Caco-2 (cell line): ENCODE results near the gene ZC3H12C. TPM values are rescaled to one million over a fixed set of nuclear protein-coding genes. Genes with fewer than 3 reads are reported as not detected.

ENCODE experiments used
- BruUV-seq: library from RNA; stranded (reverse); fragments of 400-500 nt; replicated peaks from 2 replicates; lab custom pipeline; 2021; lab: Mats Ljungman, UMichigan
- CTCF ChIA-PET: fragments of 300-600 bp; sonication (Branson Sonifier 250); formaldehyde crosslinking; loops from one replicate; lab custom pipeline; 2022; ENCODE audit warnings: antibody characterized with exemption; lab: Charles Lee
- POLR2A ChIA-PET: fragments of 300-600 bp; sonication (Branson Sonifier 250); formaldehyde crosslinking; loops from one replicate; lab custom pipeline; 2022; ENCODE audit warnings: antibody characterized with exemption; lab: Charles Lee
- DNase-seq, 2 experiments: peaks; one replicate each; pipeline versions ENCODE4 v3.0.0 to v3.0.0-alpha.2; 2020 to 2022
- H3K27me3 ChIP-seq: replicated peaks from 2 replicates; pipeline ENCODE4 v1.6.0; 2011; ENCODE audit warnings: low read length; ENCODE audit not compliant: control insufficient read depth, insufficient read depth
- H3K36me3 ChIP-seq: 2 replicates; pipeline ENCODE4 v1.5.1; 2011; ENCODE audit warnings: low read length; ENCODE audit not compliant: control insufficient read depth, insufficient read depth
- H3K4me1 ChIP-seq: fragments of 250-450 bp; sonication (Bioruptor Pico); 2 replicates; pipeline ENCODE4 v1.5.1; 2020; ENCODE audit warnings: mild to moderate bottlenecking
- H3K4me3 ChIP-seq: 2 replicates; pipeline ENCODE4 v1.5.1; 2011; ENCODE audit warnings: low read depth, mild to moderate bottlenecking, control low read depth, low read length
- H3K9me3 ChIP-seq: fragments of 250-450 bp; sonication (Bioruptor Pico); 2 replicates; pipeline ENCODE4 v1.5.1; 2020; ENCODE audit warnings: mild to moderate bottlenecking, moderate library complexity
- H3K27ac Mint-ChIP-seq: one replicate; pipeline ENCODE4 v1.8.0; 2022; ENCODE audit warnings: mixed read lengths; ENCODE audit not compliant: unreplicated experiment
- H3K27me3 Mint-ChIP-seq: one replicate; pipeline ENCODE4 v1.8.0; 2022; ENCODE audit warnings: mixed read lengths; ENCODE audit not compliant: insufficient read depth, unreplicated experiment
- H3K36me3 Mint-ChIP-seq: one replicate; pipeline ENCODE4 v1.8.0; 2022; ENCODE audit warnings: mild to moderate bottlenecking, mixed read lengths; ENCODE audit not compliant: insufficient read depth, unreplicated experiment
- H3K4me1 Mint-ChIP-seq: one replicate; pipeline ENCODE4 v1.8.0; 2022; ENCODE audit warnings: low read depth, mixed read lengths; ENCODE audit not compliant: unreplicated experiment
- H3K4me3 Mint-ChIP-seq: one replicate; pipeline ENCODE4 v1.8.0; 2022; ENCODE audit warnings: mild to moderate bottlenecking, moderate library complexity, mixed read lengths; ENCODE audit not compliant: unreplicated experiment
- H3K9me3 Mint-ChIP-seq: one replicate; pipeline ENCODE4 v1.8.0; 2022; ENCODE audit warnings: mixed read lengths; ENCODE audit not compliant: unreplicated experiment
- intact Hi-C: fragments of 100-400 bp; cut with micrococcal nuclease; formaldehyde crosslinking; loops from one replicate; pipeline ENCODE4 v1.10.0; 2022; ENCODE audit not compliant: unreplicated experiment
- total RNA-seq: library from RNA; stranded (reverse); gene quantifications from 2 replicates; pipeline ENCODE4 v1.2.3, GENCODE V29; 2022
- TF ChIP-seq, protein P1 (sequence below), 2 experiments: fragments of 200-600 bp in 1 of 2; IDR thresholded peaks; 1 replicate in 1 of 2; 2 replicates in 1 of 2; pipeline versions ENCODE4 v1.5.1 to v1.8.0; 2011 to 2022; ENCODE audit warnings: antibody characterized with exemption in 1 of 2, control low read depth in 1 of 2, inconsistent platforms in 1 of 2, low read depth in 1 of 2, low read length in 1 of 2, mild to moderate bottlenecking in 1 of 2, moderate library complexity in 1 of 2; ENCODE audit not compliant: insufficient read depth in 1 of 2, severe bottlenecking in 1 of 2, unreplicated experiment in 1 of 2

ZC3H12C gene
- total RNA-seq, 1 experiment from 2014 or later: 11.7 TPM

GRCh38 chr11:110053848-110054414 lies 39.3 kb upstream of the ZC3H12C start:
- TF ChIP-seq, protein P1, sequence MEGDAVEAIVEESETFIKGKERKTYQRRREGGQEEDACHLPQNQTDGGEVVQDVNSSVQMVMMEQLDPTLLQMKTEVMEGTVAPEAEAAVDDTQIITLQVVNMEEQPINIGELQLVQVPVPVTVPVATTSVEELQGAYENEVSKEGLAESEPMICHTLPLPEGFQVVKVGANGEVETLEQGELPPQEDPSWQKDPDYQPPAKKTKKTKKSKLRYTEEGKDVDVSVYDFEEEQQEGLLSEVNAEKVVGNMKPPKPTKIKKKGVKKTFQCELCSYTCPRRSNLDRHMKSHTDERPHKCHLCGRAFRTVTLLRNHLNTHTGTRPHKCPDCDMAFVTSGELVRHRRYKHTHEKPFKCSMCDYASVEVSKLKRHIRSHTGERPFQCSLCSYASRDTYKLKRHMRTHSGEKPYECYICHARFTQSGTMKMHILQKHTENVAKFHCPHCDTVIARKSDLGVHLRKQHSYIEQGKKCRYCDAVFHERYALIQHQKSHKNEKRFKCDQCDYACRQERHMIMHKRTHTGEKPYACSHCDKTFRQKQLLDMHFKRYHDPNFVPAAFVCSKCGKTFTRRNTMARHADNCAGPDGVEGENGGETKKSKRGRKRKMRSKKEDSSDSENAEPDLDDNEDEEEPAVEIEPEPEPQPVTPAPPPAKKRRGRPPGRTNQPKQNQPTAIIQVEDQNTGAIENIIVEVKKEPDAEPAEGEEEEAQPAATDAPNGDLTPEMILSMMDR (IDR thresholded peaks at IDR 0.05; ENCODE audit: insufficient read depth in 1 of 2, low read depth in 1 of 2, low read length in 1 of 2, severe bottlenecking in 1 of 2, unreplicated experiment in 1 of 2): no peak
- no TSS peak for BruUV-seq
- H3K4me1 ChIP-seq: no peaks in the 10 kb centered on the region
- POLR2A ChIA-PET: no interaction called here
- H3K27me3 ChIP-seq: no peaks in the 10 kb centered on the region
- DNase-seq: peak in 1 of 2 experiments; percentile 31
- Mint-ChIP-seq H3K4me3 (no peak overlapping the region), H3K9me3 (peaks cover 24% of the 10 kb centered on the region), H3K4me1 (no peaks in the 10 kb centered on the region), H3K36me3 (no peaks in the 10 kb centered on the region), H3K27me3 (no peaks in the 10 kb centered on the region), H3K27ac (no peak overlapping the region)
- intact Hi-C loops: no loop called here
- peaks cover 23% of the 10 kb centered on the region for H3K9me3 ChIP-seq
- H3K4me3 ChIP-seq: no peak overlapping the region
- H3K36me3 ChIP-seq: no peaks in the 10 kb centered on the region
- CTCF ChIA-PET: no interaction called here

- ChIA-PET CTCF (no interaction called here), POLR2A (interaction anchor here (0.7 kb wide), 1 partner anchor 41 kb away, joined by 6 read pairs; no protein-coding TSS in a partner anchor)
- H3K4me1 ChIP-seq: no peaks in the 10 kb centered on the region
- peaks cover 24% of the 10 kb centered on the region for H3K9me3 Mint-ChIP-seq
- TF ChIP-seq, protein P1 (IDR thresholded peaks at IDR 0.05; ENCODE audit: insufficient read depth in 1 of 2, low read depth in 1 of 2, low read length in 1 of 2, severe bottlenecking in 1 of 2, unreplicated experiment in 1 of 2): no peak
- no peaks in the 10 kb centered on the region for H3K36me3 ChIP-seq
- H3K27ac Mint-ChIP-seq: no peak overlapping the region
- no peaks in the 10 kb centered on the region for H3K27me3 ChIP-seq
- no TSS peak for BruUV-seq
- H3K4me3 Mint-ChIP-seq: no peak overlapping the region
- no peak for DNase-seq
- H3K9me3 ChIP-seq: peaks cover 20% of the 10 kb centered on the region
- peaks cover 4% of the 10 kb centered on the region for H3K27me3 Mint-ChIP-seq
- no peaks in the 10 kb centered on the region for H3K36me3 Mint-ChIP-seq
- intact Hi-C loops: no loop called here
- H3K4me3 ChIP-seq: no peak overlapping the region
- no peaks in the 10 kb centered on the region for H3K4me1 Mint-ChIP-seq
These were observed 36.2 kb upstream of the ZC3H12C start for GRCh38 chr11:110056956-110057355.

DNA sequence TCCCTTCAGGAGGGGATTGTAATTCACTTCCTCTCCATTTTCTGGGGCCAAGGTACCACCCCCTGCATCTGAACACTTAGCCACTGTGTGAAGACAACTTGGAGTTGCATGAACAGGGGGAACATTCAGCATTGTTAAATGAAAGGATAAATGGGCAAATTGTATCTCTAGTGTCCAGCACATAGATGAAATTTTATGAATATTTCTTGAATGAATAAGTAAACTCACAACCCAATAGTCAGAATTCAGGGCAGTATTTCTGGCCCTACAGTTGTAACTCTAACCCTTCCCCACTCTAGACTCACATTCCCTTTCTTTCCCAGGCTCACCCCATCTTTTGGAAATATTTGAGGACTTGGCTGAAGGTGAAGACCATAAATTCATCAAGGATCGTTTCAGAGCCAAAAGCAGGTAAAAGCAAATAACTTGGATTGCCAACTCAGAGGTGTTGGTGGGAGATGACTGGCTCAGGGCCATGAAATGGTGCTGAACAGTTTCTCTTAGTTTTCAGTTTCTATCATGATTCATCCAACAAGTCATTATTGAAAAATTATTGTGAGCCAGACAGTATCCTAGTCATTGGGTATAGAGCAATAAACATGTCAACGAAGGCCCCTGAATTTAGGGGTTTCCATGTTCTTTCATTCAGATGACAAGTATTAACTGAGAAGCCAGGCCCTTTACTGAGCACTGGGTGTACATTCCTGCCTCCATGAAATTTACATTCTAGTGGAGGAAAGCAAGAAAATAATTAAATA lies 33.3 kb upstream of the ZC3H12C start:
- Mint-ChIP-seq H3K27me3 (peaks cover 6% of the 10 kb centered on the region), H3K4me3 (no peak overlapping the region), H3K4me1 (no peaks in the 10 kb centered on the region), H3K27ac (no peak overlapping the region), H3K9me3 (no peaks in the 10 kb centered on the region), H3K36me3 (no peaks in the 10 kb centered on the region)
- Histone ChIP-seq H3K9me3 (no peaks in the 10 kb centered on the region), H3K36me3 (no peaks in the 10 kb centered on the region), H3K27me3 (no peaks in the 10 kb centered on the region), H3K4me1 (no peaks in the 10 kb centered on the region), H3K4me3 (no peak overlapping the region)
- no TSS peak for BruUV-seq
- TF ChIP-seq, protein P1 (IDR thresholded peaks at IDR 0.05; ENCODE audit: insufficient read depth in 1 of 2, low read depth in 1 of 2, low read length in 1 of 2, severe bottlenecking in 1 of 2, unreplicated experiment in 1 of 2): no peak
- DNase-seq: no peak
- intact Hi-C loops: no loop called here
- CTCF ChIA-PET: no interaction called here
- POLR2A ChIA-PET: no interaction called here
